ENCODE results near the gene SMOC2.

The SMOC2 gene

GRCh38 chr6:168640181-168640580 lies 199.2 kb downstream of the SMOC2 start:
- no peak for FAIRE-seq

DNA sequence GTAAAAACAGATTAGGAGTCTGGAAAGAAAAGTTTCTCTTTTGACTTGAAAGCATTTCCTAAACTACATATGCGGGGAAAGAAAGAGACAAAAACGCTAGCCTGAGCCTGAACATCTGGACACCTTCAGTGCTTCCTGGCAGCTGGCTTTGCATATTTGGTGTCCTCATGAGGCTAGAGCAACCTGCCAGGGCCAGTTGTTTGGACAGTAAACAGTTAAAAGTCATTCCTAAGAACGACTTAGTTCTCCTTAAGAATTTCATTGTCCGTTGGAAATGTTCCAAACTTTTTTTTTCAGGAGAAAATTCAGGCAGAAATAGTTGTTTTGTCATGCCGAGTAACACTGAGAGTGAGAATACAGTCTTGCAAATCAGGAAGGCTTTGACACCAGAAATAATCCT lies 199.8 kb downstream of the SMOC2 start:
- no peak for DNase-seq (ENCODE audit: insufficient read length, low spot score)
- no peak for FAIRE-seq

More at GRCh38 chr6:168640181-168640580, 199.2 kb downstream of the SMOC2 start:
- DNase-seq (ENCODE audit: insufficient read length, low spot score): no peak

DNA sequence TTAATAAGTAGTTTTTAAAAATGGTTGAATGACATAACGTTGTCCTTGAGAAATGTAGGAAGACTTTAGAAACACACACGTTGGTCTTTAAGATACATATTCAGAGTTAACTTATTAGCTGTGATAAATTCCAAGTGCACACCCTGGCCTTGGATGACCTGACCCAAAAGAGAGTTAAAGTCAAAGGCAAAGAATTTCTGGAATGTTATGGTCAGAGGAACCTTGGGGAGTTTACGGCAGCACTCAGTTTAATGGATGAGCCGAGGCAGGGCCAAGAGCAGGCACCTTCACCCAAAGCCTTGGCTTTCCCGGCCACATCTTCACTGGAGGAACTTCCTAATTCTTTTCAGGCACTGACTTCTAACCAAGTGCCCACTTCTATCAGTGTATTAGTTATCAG lies 200.5 kb downstream of the SMOC2 start:
- no peak for FAIRE-seq
- no peak for DNase-seq (ENCODE audit: insufficient read length, low spot score)

DNA sequence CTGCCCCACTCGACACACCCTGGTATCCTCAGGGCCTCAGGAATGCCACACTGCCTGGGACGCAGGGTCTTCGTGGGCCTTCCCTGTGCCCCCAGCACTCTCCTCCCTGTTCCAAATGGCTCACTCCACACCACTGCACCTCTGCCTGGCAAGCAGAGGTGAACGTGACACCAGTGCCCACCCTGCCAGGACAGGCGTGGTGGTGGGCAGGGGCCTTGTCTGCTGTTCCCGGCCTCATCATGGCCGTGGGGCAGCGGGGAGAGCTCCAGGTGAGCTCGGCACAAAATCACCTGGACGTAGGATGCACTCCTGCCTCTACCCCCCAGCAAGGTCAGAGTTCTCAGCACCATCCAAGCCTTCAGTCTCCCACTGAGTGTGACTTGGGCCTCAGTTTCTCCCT lies 202.4 kb downstream of the SMOC2 start:
- no peak for FAIRE-seq
- no peak for DNase-seq (ENCODE audit: insufficient read length, low spot score)

DNA sequence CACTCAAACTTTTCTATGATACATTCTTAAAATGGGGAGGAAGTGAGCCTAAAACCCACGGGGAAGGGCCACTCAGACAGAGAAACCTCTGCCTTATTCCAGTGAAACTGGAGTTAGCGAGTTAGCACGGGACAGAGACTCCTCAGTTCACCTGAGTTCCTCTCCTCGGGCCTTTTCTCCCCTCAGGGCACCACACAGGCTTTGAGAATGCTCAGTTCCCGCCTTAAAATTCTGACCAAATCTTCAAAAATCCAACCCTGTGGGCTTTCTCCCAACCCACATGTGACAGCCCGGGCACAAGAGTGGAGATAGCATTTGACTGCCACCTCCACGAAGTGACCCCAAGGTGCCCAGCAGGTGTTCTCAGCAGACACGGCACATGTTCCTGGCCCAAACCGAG lies 204.3 kb downstream of the SMOC2 start:
- DNase-seq (ENCODE audit: insufficient read length, low spot score) (no peak), FAIRE-seq (no peak)

- FAIRE-seq: no peak
- no peak for DNase-seq (ENCODE audit: insufficient read length, low spot score)
Observed at GRCh38 chr6:168647271-168647670, 206.3 kb downstream of the SMOC2 start.

DNA sequence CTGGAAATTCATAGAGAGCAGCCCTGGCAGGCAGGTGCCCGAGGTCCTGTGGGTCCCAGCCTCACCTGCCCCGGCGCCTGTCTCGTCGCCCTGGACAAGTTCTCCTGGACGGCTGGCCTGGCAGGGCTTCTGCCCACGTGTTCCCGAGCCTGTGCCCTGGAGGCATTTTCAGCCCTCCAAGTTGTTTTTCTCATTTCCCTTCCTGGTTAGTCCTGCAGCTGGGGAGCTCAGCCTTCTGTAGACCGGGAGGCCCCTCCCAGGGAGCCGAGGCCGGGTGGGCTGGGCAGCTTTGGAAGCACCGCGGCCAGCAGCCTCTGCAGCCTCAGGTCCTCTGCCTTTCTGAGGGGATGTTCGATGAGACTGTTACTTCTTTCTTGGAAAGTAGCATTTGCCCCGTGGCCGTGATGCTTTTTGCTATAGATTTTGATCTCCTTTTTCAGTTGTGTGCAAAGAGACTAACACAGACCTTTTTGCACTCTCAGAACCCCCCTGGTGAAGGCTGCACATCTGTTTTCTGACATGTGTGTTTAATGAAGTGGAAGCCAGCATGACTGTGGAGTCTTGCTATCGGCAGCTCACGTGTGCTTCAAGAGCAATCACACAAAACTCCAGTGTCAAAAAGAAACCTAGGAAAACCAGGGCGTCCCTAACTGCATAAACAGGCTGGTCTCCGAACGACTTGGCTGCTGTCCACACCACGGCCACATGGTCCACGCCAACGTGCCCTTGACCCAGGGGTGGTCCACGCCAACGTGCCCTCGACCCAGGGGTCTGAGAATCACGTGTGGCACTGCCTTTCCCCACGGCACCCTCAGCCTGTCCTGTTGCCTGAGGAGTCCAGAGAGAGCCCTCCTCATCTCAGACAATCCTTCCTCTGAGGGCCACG lies 207.5 kb downstream of the SMOC2 start:
- FAIRE-seq (no peak), DNase-seq (ENCODE audit: insufficient read length, low spot score) (no peak)

DNA sequence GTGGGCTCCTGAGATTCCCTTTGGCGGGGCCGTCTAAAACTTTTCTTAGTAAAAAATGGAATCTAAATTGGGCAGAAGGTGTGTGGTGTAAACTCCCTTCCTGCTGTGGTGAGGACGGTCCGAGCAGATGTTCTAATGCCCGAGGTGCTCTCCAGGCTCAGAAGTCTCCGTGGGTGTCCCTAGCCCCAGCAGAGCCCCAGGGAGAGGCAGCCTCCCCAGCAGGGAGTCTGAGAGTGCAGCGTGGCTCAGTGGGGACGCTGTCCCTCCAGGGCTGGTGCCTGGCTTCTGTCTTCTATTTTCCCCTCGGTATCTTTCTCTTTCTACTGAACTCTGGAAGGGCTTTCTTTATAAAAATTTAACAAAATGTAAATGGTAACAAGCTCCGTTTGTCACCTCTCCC lies 208.2 kb downstream of the SMOC2 start:
- no peak for DNase-seq (ENCODE audit: insufficient read length, low spot score)
- FAIRE-seq: no peak

- DNase-seq (ENCODE audit: insufficient read length, low spot score) (no peak), FAIRE-seq (no peak)
Observed at GRCh38 chr6:168650671-168651111, 209.7 kb downstream of the SMOC2 start.

- no peak for FAIRE-seq
- DNase-seq (ENCODE audit: insufficient read length, low spot score): no peak
Observed at GRCh38 chr6:168655462-168656152, 214.6 kb downstream of the SMOC2 start.

DNA sequence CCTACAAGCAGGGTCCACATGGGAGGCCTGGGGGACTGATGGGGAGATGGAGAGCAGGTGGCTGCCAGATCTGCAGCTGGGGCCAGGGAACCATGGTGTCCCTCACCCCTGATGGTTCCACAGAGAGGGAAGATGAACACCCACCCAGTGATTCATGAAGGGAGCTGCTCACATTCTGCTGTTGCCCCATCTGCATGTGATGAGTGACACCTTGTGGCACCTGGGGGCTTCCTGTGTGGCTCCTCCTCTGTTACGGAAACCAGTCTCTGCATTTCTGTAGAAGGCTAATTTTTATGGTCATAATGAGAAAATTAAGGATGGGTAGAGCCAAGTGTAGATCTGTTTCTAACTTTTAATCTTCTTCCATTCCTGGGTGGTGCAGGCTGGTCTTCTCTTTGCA lies 217.1 kb downstream of the SMOC2 start:
- FAIRE-seq (no peak), DNase-seq (ENCODE audit: insufficient read length, low spot score) (no peak)

DNA sequence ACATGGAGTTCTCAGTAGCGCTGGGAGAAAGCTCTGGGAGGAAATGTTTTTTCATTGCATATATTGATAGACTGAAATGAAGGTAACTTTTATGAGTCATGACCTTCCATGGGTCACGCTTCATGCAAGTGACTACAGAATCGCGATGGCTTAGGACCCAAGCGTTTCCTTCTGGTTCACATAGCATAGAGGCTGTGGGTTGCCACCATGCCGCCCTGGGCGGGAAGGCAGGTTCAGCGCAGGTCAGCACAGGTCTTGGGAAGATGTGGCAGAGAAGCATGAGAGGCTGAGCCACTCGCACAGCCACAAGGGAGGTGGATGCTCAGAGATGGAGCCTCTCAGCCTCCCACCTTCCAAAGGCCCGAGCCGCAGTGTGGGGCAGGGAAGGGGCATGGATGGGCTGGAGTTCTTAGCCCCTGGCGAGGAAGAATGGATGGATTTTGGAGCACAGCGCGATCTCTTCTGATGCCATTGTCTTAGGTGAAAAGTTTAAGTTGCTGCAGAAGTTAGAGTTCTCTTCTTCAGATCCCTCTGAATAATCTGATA lies 219.5 kb downstream of the SMOC2 start:
- FAIRE-seq: no peak

GRCh38 chr6:168662301-168662936 lies 221.4 kb downstream of the SMOC2 start:
- no peak for FAIRE-seq

More for the DNA sequence above, 219.5 kb downstream of the SMOC2 start:
- no peak for DNase-seq (ENCODE audit: insufficient read length, low spot score)

DNA sequence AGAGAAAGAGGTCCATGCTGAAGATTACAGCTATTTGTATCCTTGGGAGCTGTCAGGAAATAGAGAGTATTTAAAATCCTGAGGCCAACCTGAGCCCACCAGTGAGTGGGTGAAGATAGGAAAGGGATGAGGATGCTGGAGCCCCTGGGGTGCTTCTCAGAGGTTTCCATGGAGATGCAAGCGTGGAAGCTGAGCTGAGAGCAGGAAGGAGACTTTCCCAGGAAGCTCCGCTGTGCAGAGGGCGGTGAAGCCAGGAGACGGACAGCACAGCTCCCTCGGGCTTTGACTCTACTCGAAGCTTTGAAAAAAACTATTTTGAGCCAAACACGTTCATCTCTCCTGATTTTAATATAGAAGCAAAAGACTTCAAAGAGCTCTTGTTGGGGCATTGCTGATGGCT lies 222.1 kb downstream of the SMOC2 start:
- FAIRE-seq: no peak
- no peak for DNase-seq (ENCODE audit: insufficient read length, low spot score)

More at GRCh38 chr6:168662301-168662936, 221.4 kb downstream of the SMOC2 start:
- no peak for DNase-seq (ENCODE audit: insufficient read length, low spot score)

DNA sequence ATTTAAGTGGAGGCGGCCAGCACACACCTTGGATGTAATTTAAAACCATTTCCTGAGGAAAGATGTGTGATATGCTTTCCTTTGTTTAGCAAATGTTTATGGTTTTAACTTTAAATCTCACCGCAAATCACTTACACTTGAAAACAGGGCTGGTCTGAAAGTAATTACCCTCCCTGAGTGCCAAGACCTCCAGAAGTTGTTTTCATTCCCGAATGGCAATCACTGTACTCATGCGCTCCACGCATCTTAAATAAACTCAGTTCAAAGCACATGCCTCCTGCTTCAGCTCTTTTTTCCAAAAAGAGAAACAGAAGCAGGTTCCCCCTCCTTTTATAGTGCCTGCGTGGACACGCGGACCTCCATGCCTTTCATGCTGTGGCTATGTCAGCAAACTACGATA lies 224.0 kb downstream of the SMOC2 start:
- no peak for FAIRE-seq
- DNase-seq (ENCODE audit: insufficient read length, low spot score): no peak

DNA sequence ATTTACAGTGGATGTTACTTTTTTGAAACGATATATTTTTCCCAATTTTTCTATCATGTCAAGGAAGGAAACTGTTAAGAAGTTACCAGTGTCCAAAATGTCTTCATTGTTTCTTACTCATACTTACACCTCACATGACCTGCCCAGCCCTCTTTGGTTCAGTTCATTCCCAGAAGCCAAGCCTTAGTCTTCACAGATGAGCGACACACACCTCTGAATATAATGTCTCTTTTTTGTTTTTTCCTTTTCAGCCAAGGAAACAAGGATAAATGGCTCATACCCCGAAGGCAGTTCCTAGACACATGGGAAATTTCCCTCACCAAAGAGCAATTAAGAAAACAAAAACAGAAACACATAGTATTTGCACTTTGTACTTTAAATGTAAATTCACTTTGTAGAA lies 225.2 kb downstream of the SMOC2 start:
- FAIRE-seq: no peak

GRCh38 chr6:168666699-168667427 lies 225.9 kb downstream of the SMOC2 start:
- no peak for FAIRE-seq
- no peak for DNase-seq (ENCODE audit: insufficient read length, low spot score)

More for the DNA sequence above, 225.2 kb downstream of the SMOC2 start:
- DNase-seq (ENCODE audit: insufficient read length, low spot score): no peak

- DNase-seq (ENCODE audit: insufficient read length, low spot score): no peak
- FAIRE-seq: no peak
Observed at GRCh38 chr6:168667428-168667805, 226.4 kb downstream of the SMOC2 start.

DNA sequence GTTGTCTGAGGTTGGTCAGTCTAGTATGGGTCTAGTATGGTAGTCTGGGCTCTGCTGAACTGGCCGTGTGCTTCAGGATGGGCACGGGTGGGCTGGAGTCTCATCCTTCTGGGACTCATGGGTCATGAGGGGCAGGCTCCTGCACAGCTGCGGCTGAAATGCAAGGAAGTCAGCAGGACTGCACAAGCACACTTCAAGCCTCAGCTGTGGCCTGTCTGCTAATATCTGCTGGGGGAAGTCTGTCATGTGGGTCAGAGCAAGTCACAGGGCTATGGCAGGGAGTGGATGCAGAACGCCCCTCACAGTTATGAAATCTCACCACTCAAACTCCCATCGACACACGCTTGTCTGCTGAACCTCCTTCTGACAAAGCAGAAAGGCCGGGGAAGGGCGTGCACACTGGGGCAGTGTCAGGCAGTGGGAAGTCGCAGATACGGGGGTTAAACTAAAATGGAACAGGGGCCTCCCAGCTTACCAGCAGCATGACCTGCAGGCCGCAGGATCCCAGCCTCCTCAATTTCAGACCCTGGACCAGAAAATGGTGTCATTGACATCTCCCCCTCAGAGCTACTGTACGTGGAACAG lies 229.5 kb downstream of the SMOC2 start:
- FAIRE-seq (no peak), DNase-seq (ENCODE audit: insufficient read length, low spot score) (no peak)

Measured in GM19239 (cell line).